GM19023 (cell line): ENCODE measurements around the gene NOSTRIN.
A peak's percentile ranks its signal among the peaks of the same experiment; 100 is the strongest.
"Not testable (repeated sequence)": the region's sequence is repeated elsewhere in the genome, so short reads cannot be mapped to it uniquely, and the experiment has no call there.

Source experiments
- ATAC-seq: cut with Tn5 transposase; IDR thresholded peaks from one replicate; pipeline ENCODE4 v1.9.1; 2021; ENCODE audit warnings: mild to moderate bottlenecking, moderate library complexity; ENCODE audit not compliant: unreplicated experiment

NOSTRIN gene

GRCh38 chr2:168874368-168875054, 72.1 kb downstream of the NOSTRIN start:
- ATAC-seq = no peak

DNA sequence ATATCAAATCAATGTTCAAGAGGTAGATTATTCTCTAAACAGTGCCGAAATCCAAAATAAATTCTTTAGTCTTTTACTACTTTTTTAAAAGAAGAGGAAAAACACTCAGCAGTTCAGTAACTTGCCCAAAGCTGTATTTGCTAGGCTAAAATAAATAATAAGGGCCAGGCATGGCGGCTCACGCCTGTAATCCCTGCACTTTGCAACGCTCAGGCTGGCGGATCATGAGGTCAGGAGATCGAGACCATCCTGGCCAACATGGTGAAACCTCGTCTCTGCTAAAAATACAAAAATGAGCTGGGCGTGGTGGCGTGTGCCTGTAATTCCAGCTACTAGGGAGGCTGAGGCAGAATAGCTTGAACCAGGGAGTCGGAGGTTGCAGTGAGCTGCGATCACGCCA, 79.7 kb downstream of the NOSTRIN start:
- ATAC-seq = not testable (repeated sequence)

DNA sequence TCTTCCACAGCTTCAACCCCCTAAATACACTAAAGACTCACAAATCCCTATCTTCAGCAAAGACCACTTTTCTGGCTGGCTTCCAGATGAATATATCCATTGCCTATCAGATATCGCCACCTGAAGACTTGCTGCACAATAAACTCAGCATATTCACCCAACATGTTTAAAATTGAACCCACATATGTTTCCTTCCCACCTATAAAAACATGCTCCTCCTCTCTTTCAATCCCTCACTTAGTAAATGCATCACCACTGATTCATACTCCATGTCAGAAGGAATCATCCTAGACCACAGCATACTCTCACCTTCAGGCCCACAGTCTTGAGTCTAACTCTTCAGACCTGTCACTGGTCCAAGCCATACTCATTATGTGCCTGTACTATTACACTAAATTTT, 82.5 kb downstream of the NOSTRIN start:
- ATAC-seq = no peak

- ATAC-seq = no peak
Measured at GRCh38 chr2:168889635-168890005, 87.2 kb downstream of the NOSTRIN start.

GRCh38 chr2:168890006-168890782, 87.8 kb downstream of the NOSTRIN start, which contains the start of gene SPC25:
SPC25 (minus strand) TSS chr2:168890430; CDS start chr2:168889519, 911 bp downstream.
- ATAC-seq = peak; percentile 100

GRCh38 chr2:168892327-168892726, 89.9 kb downstream of the NOSTRIN start:
- ATAC-seq = no peak

DNA sequence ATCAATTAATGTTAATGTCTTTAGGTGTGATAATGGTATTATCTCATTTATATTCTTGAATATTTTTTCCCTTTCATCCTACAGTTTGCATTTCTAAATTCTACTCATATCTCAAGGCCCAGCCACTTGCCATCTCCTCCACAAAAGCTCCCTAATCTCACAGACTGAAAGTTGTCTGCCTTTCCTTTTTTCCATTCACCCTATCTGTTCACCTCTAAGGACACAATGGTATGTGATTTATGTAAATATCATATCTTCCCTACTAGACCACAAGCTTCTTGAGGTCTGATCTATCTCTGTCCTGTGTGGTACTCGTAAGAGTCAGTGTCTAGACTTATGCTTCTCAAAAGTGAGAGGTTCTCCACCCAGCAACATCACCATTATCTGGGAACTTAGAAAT, 91.7 kb downstream of the NOSTRIN start:
- ATAC-seq = no peak

- ATAC-seq = no peak
Measured at GRCh38 chr2:168894720-168895119, 92.3 kb downstream of the NOSTRIN start.

GRCh38 chr2:168895771-168896170, 93.3 kb downstream of the NOSTRIN start:
- ATAC-seq = no peak

DNA sequence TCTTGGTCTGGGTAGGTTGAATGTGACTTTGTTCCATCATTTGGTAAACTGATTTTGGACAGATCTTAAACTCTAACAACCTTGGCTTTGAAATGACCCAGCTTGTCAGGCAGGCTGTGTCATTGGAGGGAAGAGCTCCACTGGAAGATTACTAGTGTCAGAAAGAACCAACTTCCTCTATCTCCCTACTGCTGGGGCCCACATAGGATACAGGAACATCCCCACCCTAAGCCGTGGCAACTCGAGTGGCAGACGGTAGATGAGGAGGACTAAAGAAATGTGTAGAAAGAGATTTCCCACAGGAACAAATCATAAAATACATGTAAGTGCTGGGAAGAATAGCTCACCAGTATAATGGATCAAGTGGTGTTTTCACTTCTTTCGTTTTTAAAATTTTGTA, 94.3 kb downstream of the NOSTRIN start:
- ATAC-seq = no peak

DNA sequence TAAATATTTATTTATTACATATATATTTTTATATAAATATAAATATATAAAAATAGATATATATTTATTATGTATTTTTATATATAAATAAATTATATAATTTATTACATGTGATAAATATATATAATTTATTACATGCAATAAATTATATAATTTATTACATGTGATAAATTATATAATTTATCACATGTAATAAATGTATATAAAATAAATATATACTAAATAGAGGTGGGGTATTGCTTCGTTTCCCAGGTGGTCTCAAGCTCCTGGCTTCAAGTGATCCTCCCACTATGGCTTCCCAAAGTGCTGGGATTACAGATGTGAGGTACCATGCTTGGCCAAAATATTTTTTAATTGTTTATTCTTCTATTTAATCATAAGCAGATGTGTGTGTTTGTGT, 95.0 kb downstream of the NOSTRIN start:
- no peak for ATAC-seq

DNA sequence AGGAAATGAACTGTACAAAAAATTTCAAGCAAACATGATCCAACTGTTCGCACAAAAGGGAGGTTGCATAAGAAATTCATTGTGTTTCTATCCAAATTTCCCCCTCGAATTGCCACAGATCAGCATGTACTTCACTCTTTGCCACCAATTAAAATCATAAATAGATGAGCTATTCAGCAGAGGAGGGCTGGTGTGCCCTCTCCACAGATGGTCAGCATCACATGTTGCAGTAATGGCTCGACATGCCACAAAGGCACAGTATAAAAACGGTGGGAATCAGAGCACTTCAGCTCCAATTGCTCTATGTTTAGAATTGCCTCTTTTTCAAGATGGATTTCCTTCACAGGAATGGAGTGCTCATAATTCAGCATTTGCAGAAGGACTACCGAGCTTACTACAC, 98.6 kb downstream of the NOSTRIN start, which contains the start of gene G6PC2:
Gene G6PC2 (plus strand): TSS at position 289 of the 400 bp plus-strand sequence. CDS start 41 bp downstream, at position 330.
- ATAC-seq = no peak

- ATAC-seq = no peak
Measured at GRCh38 chr2:168903888-168904287, 101.5 kb downstream of the NOSTRIN start.

- no peak for ATAC-seq
Measured at GRCh38 chr2:168904358-168904757, 101.9 kb downstream of the NOSTRIN start.

GRCh38 chr2:168907940-168908662, 105.7 kb downstream of the NOSTRIN start:
- no peak for ATAC-seq

- ATAC-seq = no peak
Measured at GRCh38 chr2:168910330-168910729, 107.9 kb downstream of the NOSTRIN start.

- no peak for ATAC-seq
Measured at GRCh38 chr2:168912466-168912865, 110.0 kb downstream of the NOSTRIN start.

DNA sequence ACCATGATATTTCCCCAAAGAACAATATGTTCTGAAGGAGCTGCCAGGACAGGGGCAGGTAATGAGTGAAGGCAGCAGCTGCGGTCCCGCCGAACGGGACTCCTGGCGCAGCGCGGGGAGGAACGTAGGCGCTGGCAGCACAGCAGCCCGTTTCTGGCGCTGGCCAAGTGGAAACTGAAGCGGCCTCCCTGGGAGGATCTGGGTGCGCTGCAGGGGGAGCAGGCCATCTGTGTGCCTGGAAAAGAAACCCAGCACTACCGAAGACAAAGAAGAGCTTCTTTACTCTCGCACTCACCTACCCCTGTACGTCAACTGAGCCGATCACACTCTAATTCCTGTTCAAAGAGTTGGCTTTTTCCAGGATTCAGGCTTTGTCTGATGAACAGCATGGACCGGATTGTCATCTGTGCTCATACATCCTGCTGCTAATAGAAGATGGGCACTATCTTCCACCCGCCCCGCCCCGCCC, 110.5 kb downstream of the NOSTRIN start:
- no peak for ATAC-seq

- ATAC-seq = no peak
Measured at GRCh38 chr2:168913495-168913894, 111.1 kb downstream of the NOSTRIN start.
